Measurements from ENCODE around the gene CYP26A1. TPM values are rescaled to one million over a fixed set of nuclear protein-coding genes. Genes with fewer than 3 reads are reported as not detected.

Gene CYP26A1
- total RNA-seq, 2 experiments from 2014 or later = not detected

DNA sequence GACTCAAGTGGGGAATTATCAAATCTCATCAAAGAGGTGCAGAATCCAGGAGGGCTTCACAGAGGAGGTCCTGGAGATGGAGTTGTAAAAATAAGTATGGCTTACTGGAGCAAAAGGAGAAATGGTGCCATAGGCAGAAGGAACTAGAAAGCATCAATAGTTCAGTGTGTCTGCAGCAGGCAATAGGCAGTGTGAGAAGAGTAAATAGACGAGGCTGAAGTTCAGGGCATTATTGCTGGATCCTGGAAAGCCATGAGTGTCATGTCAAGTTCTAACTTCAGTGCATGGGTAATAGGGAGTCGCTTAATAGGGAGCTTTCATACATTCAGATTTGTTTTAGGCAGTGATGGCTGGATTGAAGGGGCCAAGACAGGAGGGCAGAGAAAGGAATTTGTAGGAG, 39.3 kb downstream of the CYP26A1 start:
- H3K27ac Mint-ChIP-seq = no peak overlapping the region
- H3K4me3 Mint-ChIP-seq = no peak overlapping the region
- ATAC-seq (no peak), DNase-seq (no peak)
- H3K9me3 Mint-ChIP-seq (ENCODE audit: insufficient read depth) = no peaks in the 10 kb centered on the region
- H3K36me3 Mint-ChIP-seq (ENCODE audit: low read depth) = no peaks in the 10 kb centered on the region
- peaks cover 12% of the 10 kb centered on the region for H3K27me3 Mint-ChIP-seq (ENCODE audit: low read depth)
- ChIA-PET POLR2A (no interaction called here), CTCF (no interaction called here)
- peaks cover 10% of the 10 kb centered on the region for H3K4me1 Mint-ChIP-seq (ENCODE audit: low read depth)

DNA sequence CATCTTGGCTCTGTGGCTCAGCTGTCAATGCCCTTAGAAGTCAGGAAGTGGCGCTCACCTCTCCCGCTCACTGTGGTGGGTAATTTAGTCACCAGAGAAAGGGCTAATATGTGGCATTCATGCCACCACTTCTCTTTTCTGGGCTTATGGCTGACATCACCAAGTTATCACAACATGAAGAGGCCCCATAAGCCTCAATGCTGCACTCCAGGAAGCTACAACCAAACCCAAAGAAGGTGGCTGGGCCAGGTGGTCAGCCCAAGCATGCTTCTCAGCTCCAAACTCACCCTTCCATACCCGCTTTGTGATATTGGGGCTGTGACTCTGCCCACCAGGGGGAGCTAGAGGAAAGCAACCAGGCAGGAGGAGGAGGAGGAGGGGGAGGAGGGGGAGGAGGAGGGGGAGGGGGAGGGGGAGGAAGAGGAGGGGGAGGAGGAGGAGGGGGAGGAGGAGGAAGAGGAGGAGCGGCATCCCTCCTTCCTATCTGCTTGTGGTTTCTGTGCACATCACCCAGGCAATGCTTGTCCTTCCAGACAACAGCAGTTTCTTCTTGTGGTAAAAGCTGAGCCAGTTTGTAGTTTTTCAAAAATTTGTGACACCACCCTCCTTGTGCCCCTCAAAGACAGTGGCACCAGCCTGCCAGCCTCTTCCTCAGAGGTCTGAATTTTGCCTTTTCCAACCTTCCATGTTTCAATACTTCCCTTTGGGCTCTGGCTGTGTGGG, 42.1 kb downstream of the CYP26A1 start:
- peak; percentile 76 for DNase-seq
- H3K27ac Mint-ChIP-seq = no peak overlapping the region
- no peaks in the 10 kb centered on the region for H3K9me3 Mint-ChIP-seq (ENCODE audit: insufficient read depth)
- H3K36me3 Mint-ChIP-seq (ENCODE audit: low read depth) = no peaks in the 10 kb centered on the region
- H3K4me1 Mint-ChIP-seq (ENCODE audit: low read depth) = peaks cover 10% of the 10 kb centered on the region
- ChIA-PET POLR2A (no interaction called here), CTCF (interaction anchor here (0.6 to 2.4 kb wide), 8 partner anchors 12 to 366 kb away, joined by 3 to 8 read pairs (median 4); partner anchors contain the start of gene MYOF)
- peak; percentile 71 for ATAC-seq
- no peak overlapping the region for H3K4me3 Mint-ChIP-seq
- peaks cover 12% of the 10 kb centered on the region for H3K27me3 Mint-ChIP-seq (ENCODE audit: low read depth)

DNA sequence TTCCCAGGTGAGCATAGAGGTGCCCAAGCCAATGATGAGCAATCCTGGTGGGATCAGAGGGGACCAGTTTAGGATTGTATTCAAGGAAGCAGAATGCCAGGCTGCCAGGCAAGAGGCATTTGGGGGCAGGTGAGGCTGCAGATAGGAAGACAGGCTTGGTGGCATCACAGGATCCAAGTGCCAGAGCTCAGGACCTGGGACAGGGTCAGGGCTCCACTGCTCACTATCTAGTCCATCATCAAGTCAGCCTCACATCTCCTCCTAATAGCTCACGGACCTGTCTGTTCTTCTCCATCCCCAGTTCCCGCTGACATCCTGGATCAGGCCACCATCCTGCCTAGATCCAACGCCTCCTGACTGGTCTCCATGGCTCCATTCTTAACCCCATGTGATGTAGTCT, 47.6 kb downstream of the CYP26A1 start:
- peaks cover 13% of the 10 kb centered on the region for H3K9me3 Mint-ChIP-seq (ENCODE audit: insufficient read depth)
- no peak overlapping the region for H3K27ac Mint-ChIP-seq
- no peak for ATAC-seq
- peaks cover 13% of the 10 kb centered on the region for H3K4me1 Mint-ChIP-seq (ENCODE audit: low read depth)
- ChIA-PET CTCF (no interaction called here), POLR2A (no interaction called here)
- peaks cover 1% of the 10 kb centered on the region for H3K36me3 Mint-ChIP-seq (ENCODE audit: low read depth)
- H3K27me3 Mint-ChIP-seq (ENCODE audit: low read depth) = no peaks in the 10 kb centered on the region
- no peak overlapping the region for H3K4me3 Mint-ChIP-seq
- DNase-seq = no peak

DNA sequence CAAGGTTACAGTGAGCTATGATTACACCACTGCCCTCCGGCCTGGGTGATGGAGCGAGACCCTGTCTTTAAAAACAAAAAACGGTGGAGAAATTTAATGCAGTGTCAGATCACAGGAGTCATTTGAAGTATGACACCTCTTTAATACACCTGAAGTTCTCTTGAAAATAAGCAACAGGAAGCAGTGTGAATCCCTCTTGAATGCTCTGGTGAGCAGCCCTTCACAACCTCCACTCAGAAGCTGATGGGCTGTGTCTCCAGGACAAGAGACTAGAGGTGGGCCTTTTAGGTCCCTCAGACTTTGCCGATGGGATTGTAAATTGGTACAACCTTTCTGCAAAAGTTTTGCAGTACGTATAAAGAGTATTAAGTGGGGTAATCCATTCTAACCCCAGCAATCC, 50.1 kb downstream of the CYP26A1 start:
- Mint-ChIP-seq H3K4me3 (no peak overlapping the region), H3K27me3 (ENCODE audit: low read depth) (no peaks in the 10 kb centered on the region), H3K9me3 (ENCODE audit: insufficient read depth) (peaks cover 29% of the 10 kb centered on the region), H3K36me3 (ENCODE audit: low read depth) (peaks cover 3% of the 10 kb centered on the region), H3K27ac (no peak overlapping the region), H3K4me1 (ENCODE audit: low read depth) (peaks cover 12% of the 10 kb centered on the region)
- DNase-seq = no peak
- no peak for ATAC-seq
- ChIA-PET POLR2A (no interaction called here), CTCF (no interaction called here)

DNA sequence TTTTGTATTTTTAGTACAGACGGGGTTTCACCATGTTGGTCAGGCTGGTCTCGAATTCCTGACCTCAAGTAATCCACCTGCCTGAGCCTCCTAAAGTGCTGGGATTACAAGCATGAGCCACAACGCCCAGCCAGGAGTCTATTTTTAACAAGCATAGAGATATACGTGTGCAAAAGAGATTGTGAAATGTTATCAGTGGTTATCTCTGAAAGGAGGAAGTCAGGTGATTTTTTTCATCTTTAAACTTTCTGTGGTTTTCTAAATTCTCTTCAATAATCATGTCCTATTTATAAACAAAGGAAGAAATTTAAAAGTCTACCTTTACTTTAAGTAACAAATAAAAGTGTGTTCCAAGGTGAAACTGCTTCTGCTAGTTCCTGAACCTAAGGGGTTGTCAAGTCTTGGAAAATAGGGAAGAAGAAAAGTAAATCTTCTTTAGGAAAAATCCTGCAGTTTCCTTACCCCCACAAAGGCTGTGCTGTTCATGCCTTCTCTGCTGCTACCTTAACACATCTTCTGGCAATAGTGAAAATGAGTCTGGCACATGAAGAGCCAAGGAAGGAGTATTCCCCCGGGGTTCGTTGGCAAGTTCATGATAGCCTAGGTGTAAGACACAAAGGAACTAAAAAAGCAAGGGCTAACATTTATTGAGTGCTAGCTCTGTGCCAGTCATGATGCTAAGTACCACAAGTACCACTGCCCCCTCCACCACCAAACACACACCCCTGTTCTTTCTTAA, 51.1 kb downstream of the CYP26A1 start:
- H3K4me3 Mint-ChIP-seq = no peak overlapping the region
- no peaks in the 10 kb centered on the region for H3K27me3 Mint-ChIP-seq (ENCODE audit: low read depth)
- CTCF ChIA-PET = no interaction called here

DNA sequence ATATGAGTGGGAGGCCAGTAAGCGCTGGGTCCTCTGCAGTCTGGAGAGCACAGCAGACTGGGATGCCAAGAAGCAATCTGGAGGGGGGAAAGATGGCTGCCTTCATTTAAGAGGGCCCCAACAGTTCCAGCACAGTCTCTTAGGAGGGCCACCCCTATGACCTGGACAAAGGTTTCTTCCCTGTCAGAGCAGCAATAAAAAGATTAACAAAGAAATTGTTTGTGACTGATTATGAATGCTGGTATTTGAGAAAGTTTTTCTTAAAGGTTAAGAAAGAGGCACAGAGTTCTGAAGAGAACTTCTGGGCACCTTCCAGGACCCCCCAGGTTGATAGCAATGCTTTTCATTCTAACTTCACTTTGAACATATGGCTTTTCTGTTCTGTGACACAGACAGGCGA, 52.3 kb downstream of the CYP26A1 start:
- H3K4me1 Mint-ChIP-seq (ENCODE audit: low read depth) = peaks cover 12% of the 10 kb centered on the region
- no peak for DNase-seq
- no peaks in the 10 kb centered on the region for H3K27me3 Mint-ChIP-seq (ENCODE audit: low read depth)
- no peak for ATAC-seq
- no peak overlapping the region for H3K27ac Mint-ChIP-seq
- peaks cover 3% of the 10 kb centered on the region for H3K36me3 Mint-ChIP-seq (ENCODE audit: low read depth)
- H3K9me3 Mint-ChIP-seq (ENCODE audit: insufficient read depth) = peaks cover 33% of the 10 kb centered on the region
- H3K4me3 Mint-ChIP-seq = no peak overlapping the region
- POLR2A ChIA-PET = no interaction called here
- CTCF ChIA-PET = no interaction called here

More for the DNA sequence above, 51.1 kb downstream of the CYP26A1 start:
- H3K36me3 Mint-ChIP-seq (ENCODE audit: low read depth) = peaks cover 3% of the 10 kb centered on the region
- H3K27ac Mint-ChIP-seq = no peak overlapping the region
- peaks cover 33% of the 10 kb centered on the region for H3K9me3 Mint-ChIP-seq (ENCODE audit: insufficient read depth)
- peaks cover 12% of the 10 kb centered on the region for H3K4me1 Mint-ChIP-seq (ENCODE audit: low read depth)
- POLR2A ChIA-PET = no interaction called here
- no peak for DNase-seq
- no peak for ATAC-seq

DNA sequence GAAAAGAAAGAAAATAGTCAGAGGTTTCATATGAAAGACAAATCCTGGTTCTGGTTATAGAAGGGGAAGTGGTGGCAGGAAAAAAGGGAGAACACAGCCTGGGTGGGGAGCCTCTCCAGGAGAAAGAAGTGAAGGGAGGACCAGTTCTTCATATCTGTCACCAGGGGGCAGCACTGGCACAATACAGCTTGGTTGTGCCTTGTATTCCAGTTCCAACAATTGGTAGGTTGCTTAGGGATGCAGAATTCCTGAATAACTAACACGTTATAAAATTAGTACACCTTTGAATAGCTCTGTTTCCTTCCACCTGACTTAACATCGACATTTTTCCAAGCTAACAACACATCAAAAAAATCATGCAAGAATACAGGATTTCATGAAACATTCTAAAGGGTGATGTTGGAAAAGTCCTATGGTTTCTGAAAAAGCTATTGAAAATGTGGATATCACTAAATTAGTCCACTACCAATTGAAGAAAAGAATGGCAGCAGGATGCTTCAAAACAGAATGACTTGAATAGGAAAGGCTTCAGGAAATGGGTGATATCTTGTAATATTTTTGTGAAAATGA, 52.9 kb downstream of the CYP26A1 start:
- ChIA-PET POLR2A (no interaction called here), CTCF (no interaction called here)
- DNase-seq = no peak
- Mint-ChIP-seq H3K27ac (no peak overlapping the region), H3K36me3 (ENCODE audit: low read depth) (peaks cover 3% of the 10 kb centered on the region), H3K4me1 (ENCODE audit: low read depth) (peaks cover 12% of the 10 kb centered on the region), H3K27me3 (ENCODE audit: low read depth) (peaks cover 2% of the 10 kb centered on the region), H3K4me3 (no peak overlapping the region), H3K9me3 (ENCODE audit: insufficient read depth) (peaks cover 33% of the 10 kb centered on the region)
- no peak for ATAC-seq

Other genes with a start within 250 kb of the CYP26A1 start
- gene EXOC6, start 225.4 kb upstream of the CYP26A1 start, total RNA-seq = 10 to 100 TPM; 11.7 to 12.5 TPM
- gene CYP26C1, start 13.1 kb upstream of the CYP26A1 start, total RNA-seq = under 1 TPM; 0.10 to 0.11 TPM